Panc1 (cell line): ENCODE measurements around the gene GSG1. TPM values are rescaled to one million over a fixed set of nuclear protein-coding genes. Genes with fewer than 3 reads are reported as not detected.

Source experiments
- ATAC-seq: fragments of 200-7000 bp; cut with Tn5 transposase; 2 replicates; pipeline ENCODE4 v1.9.1; 2020; ENCODE audit warnings: mild to moderate bottlenecking, moderate library complexity
- BruUV-seq: library from RNA; stranded (reverse); fragments of 400-500 nt; replicated peaks from 2 replicates; lab custom pipeline; 2021; lab: Mats Ljungman, UMichigan
- CTCF ChIA-PET: fragments of 300-600 bp; sonication (Branson Sonifier 250); formaldehyde crosslinking; loops from one replicate; lab custom pipeline; 2022; ENCODE audit warnings: antibody characterized with exemption; lab: Charles Lee
- POLR2A ChIA-PET: fragments of 300-600 bp; sonication (Branson Sonifier 250); formaldehyde crosslinking; loops from one replicate; lab custom pipeline; 2022; ENCODE audit warnings: antibody characterized with exemption; lab: Charles Lee
- DNase-seq: peaks from one replicate; pipeline ENCODE4 v3.0.0-alpha.2; 2010; ENCODE audit warnings: low read depth, low spot score
- H3K27ac ChIP-seq: 2 replicates; pipeline ENCODE4 v1.5.1; 2011; ENCODE audit warnings: mild to moderate bottlenecking, low read length, inconsistent platforms
- H3K27me3 ChIP-seq: fragments of 200-500 bp; sonication (Bioruptor generic); 2 replicates; pipeline ENCODE4 v1.6.0; 2014; ENCODE audit warnings: low read length, inconsistent platforms; ENCODE audit not compliant: control insufficient read depth, insufficient read depth
- H3K36me3 ChIP-seq: fragments of 200-500 bp; sonication (Bioruptor generic); 2 replicates; pipeline ENCODE4 v1.5.1; 2014; ENCODE audit warnings: inconsistent platforms, mild to moderate bottlenecking, low read length, moderate library complexity; ENCODE audit not compliant: control insufficient read depth, insufficient read depth
- H3K4me1 ChIP-seq: 2 replicates; pipeline ENCODE4 v1.5.1; 2011; ENCODE audit warnings: inconsistent platforms, mild to moderate bottlenecking, low read length, moderate library complexity; ENCODE audit not compliant: control insufficient read depth, insufficient read depth
- H3K4me3 ChIP-seq, 2 experiments: 2 replicates each; pipeline ENCODE4 v1.5.1; 2011 to 2012; ENCODE audit warnings: low read depth in 2 of 2, low read length in 2 of 2, mild to moderate bottlenecking in 2 of 2, inconsistent platforms in 1 of 2, moderate library complexity in 1 of 2
- H3K9me3 ChIP-seq: fragments of 200-500 bp; sonication (Bioruptor generic); 2 replicates; pipeline ENCODE4 v1.5.1; 2014; ENCODE audit warnings: low read depth, mild to moderate bottlenecking, inconsistent platforms, low read length, moderate library complexity; ENCODE audit not compliant: control insufficient read depth, insufficient read depth
- POLR2AphosphoS5 ChIP-seq: IDR thresholded peaks from 2 replicates; pipeline ENCODE4 v1.6.1; 2012; ENCODE audit warnings: mild to moderate bottlenecking, low read depth, low read length, moderate library complexity
- SIN3A ChIP-seq: IDR thresholded peaks from 2 replicates; pipeline ENCODE4 v1.6.1; 2012; ENCODE audit warnings: low read depth, mild to moderate bottlenecking, low read length, moderate library complexity, borderline replicate concordance; ENCODE audit not compliant: insufficient read depth
- TCF7L2 ChIP-seq: IDR thresholded peaks from 2 replicates; pipeline ENCODE4 v1.6.1; 2011; ENCODE audit warnings: mild to moderate bottlenecking, low read depth, low read length, inconsistent platforms
- in situ Hi-C: cut with HindIII; loops from 2 replicates; pipeline ENCODE4 v1.10.0; 2016; ENCODE audit warnings: low sequenced_read_pairs, low pct_unique_long_range_greater_than_20kb
- intact Hi-C: fragments of 100-400 bp; cut with micrococcal nuclease; formaldehyde crosslinking; loops from one replicate; pipeline ENCODE4 v1.10.0; 2022; ENCODE audit not compliant: unreplicated experiment
- total RNA-seq: library from RNA; stranded (reverse); gene quantifications from one replicate; pipeline ENCODE4 v1.2.1, GENCODE V29; 2021; ENCODE audit not compliant: unreplicated experiment
- TF ChIP-seq, protein P1 (sequence below): fragments of 450-650 bp; IDR thresholded peaks from 2 replicates; pipeline ENCODE4 v1.5.1; 2017; ENCODE audit warnings: mild to moderate bottlenecking
- TF ChIP-seq, protein P2 (sequence below), 2 experiments: IDR thresholded peaks; 2 replicates each; pipeline ENCODE4 v1.6.1; 2011 to 2012; ENCODE audit warnings: low read depth in 2 of 2, control low read depth in 1 of 2, low read length in 1 of 2, mild to moderate bottlenecking in 1 of 2, moderate library complexity in 1 of 2; ENCODE audit not compliant: insufficient read depth in 1 of 2

GSG1 gene
- total RNA-seq, 1 experiment from 2014 or later: not detected

DNA sequence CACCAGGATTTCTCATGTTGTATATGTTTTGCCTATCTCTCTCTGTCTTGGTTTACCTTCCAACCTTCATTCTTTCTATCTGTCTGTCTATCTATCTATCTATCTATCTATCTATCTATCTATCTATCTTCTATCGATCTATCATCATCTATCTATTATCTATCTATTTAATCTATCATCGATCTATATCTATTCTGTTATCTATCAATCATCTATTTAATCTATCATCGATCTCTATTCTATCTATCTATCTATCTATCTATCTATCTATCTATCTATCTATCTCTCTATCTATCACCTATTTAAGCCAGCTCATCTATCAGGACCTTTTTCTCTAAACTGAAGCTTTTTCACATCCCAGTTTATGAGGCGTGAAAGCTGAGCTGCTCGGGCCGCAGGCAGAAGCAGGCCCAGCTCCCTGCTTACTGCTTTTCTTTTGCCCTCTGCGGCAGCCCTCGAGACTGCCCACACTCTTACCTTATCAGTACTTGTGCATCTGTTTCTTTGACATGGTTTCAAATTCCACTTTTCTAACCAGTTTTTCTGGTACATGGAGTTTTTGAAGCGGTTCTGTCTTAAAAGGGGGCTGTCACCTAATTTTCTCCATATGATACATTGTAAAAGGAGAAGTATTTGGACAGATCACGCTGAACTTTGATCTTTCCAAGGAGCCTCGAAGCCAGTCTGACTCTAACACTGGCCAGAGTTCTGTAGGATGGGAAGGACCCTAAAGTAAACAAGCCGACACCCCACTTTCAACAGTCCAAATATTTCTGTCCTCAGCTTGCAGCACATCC is 44.4 kb upstream of the GSG1 start:
- in situ Hi-C loops (no loop called here), intact Hi-C loops (no loop called here)
- H3K36me3 ChIP-seq: no peaks in the 10 kb centered on the region
- no peak overlapping the region for H3K4me3 ChIP-seq
- TF ChIP-seq POLR2AphosphoS5 (no peak), SIN3A (no peak), TCF7L2 (no peak)
- TF ChIP-seq, protein P1, sequence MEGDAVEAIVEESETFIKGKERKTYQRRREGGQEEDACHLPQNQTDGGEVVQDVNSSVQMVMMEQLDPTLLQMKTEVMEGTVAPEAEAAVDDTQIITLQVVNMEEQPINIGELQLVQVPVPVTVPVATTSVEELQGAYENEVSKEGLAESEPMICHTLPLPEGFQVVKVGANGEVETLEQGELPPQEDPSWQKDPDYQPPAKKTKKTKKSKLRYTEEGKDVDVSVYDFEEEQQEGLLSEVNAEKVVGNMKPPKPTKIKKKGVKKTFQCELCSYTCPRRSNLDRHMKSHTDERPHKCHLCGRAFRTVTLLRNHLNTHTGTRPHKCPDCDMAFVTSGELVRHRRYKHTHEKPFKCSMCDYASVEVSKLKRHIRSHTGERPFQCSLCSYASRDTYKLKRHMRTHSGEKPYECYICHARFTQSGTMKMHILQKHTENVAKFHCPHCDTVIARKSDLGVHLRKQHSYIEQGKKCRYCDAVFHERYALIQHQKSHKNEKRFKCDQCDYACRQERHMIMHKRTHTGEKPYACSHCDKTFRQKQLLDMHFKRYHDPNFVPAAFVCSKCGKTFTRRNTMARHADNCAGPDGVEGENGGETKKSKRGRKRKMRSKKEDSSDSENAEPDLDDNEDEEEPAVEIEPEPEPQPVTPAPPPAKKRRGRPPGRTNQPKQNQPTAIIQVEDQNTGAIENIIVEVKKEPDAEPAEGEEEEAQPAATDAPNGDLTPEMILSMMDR: no peak
- TF ChIP-seq, protein P2, sequence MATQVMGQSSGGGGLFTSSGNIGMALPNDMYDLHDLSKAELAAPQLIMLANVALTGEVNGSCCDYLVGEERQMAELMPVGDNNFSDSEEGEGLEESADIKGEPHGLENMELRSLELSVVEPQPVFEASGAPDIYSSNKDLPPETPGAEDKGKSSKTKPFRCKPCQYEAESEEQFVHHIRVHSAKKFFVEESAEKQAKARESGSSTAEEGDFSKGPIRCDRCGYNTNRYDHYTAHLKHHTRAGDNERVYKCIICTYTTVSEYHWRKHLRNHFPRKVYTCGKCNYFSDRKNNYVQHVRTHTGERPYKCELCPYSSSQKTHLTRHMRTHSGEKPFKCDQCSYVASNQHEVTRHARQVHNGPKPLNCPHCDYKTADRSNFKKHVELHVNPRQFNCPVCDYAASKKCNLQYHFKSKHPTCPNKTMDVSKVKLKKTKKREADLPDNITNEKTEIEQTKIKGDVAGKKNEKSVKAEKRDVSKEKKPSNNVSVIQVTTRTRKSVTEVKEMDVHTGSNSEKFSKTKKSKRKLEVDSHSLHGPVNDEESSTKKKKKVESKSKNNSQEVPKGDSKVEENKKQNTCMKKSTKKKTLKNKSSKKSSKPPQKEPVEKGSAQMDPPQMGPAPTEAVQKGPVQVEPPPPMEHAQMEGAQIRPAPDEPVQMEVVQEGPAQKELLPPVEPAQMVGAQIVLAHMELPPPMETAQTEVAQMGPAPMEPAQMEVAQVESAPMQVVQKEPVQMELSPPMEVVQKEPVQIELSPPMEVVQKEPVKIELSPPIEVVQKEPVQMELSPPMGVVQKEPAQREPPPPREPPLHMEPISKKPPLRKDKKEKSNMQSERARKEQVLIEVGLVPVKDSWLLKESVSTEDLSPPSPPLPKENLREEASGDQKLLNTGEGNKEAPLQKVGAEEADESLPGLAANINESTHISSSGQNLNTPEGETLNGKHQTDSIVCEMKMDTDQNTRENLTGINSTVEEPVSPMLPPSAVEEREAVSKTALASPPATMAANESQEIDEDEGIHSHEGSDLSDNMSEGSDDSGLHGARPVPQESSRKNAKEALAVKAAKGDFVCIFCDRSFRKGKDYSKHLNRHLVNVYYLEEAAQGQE (IDR thresholded peaks at IDR 0.05; ENCODE audit: insufficient read depth in 1 of 2, low read depth in 2 of 2, low read length in 1 of 2): no peak
- ATAC-seq: no peak
- CTCF ChIA-PET: no interaction called here
- POLR2A ChIA-PET: no interaction called here
- H3K27ac ChIP-seq: no peak overlapping the region
- no peaks in the 10 kb centered on the region for H3K27me3 ChIP-seq
- no peaks in the 10 kb centered on the region for H3K4me1 ChIP-seq
- no peaks in the 10 kb centered on the region for H3K9me3 ChIP-seq
- no TSS peak for BruUV-seq
- DNase-seq: no peak

DNA sequence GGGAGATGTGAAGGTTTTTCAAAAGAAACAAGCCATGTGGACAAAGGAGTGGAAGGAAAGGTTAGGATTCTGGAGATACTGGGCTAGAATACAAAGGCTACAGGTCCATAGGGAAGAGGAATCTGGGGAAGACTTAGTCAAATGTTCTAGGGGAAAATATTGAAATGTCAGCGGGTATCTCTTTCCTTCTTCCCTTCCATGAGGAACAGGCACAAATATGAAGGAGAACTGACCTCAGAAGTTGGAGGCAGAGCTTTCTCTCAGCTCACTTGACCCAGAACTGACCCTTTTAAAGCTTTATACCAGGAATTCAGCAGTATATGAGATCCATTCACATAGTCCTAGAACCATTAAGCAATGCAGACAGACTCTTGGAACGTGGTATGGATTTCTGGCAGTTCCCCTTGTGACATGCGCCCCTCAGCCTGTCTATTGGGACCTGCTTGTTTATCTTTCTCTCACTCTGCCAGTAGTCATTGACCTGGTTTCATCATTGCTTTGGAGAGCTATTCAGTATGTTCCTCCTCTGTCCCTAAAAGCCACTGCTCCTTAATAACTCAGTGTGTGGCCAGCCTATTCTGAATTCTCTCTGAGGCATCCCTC is 43.0 kb upstream of the GSG1 start:
- Histone ChIP-seq H3K27me3 (no peaks in the 10 kb centered on the region), H3K4me1 (no peaks in the 10 kb centered on the region), H3K36me3 (no peaks in the 10 kb centered on the region), H3K27ac (no peak overlapping the region), H3K9me3 (no peaks in the 10 kb centered on the region), H3K4me3 (no peak overlapping the region)
- ATAC-seq: no peak
- CTCF ChIA-PET: no interaction called here
- DNase-seq: no peak
- BruUV-seq: no TSS peak
- no peak for TF ChIP-seq SIN3A
- TF ChIP-seq POLR2AphosphoS5: no peak
- TF ChIP-seq TCF7L2: no peak
- TF ChIP-seq, protein P1: no peak
- TF ChIP-seq, protein P2 (IDR thresholded peaks at IDR 0.05; ENCODE audit: insufficient read depth in 1 of 2, low read depth in 2 of 2, low read length in 1 of 2): no peak
- POLR2A ChIA-PET: no interaction called here
- in situ Hi-C loops (no loop called here), intact Hi-C loops (no loop called here)
